DOHH2 (cell line): ENCODE measurements around the gene ARRB1.

Experiments used
- CTCF ChIP-seq: fragments of 200-600 bp; sonication (generic); IDR thresholded peaks from one replicate; pipeline ENCODE4 v1.5.1; 2014; ENCODE audit warnings: antibody characterized with exemption, mild to moderate bottlenecking, low read depth, low read length; ENCODE audit not compliant: poor library complexity, severe bottlenecking
- EZH2phosphoT487 ChIP-seq: fragments of 200-600 bp; sonication (generic); IDR thresholded peaks from 2 replicates; pipeline ENCODE4 v1.6.1; 2017; ENCODE audit warnings: borderline replicate concordance, mild to moderate bottlenecking, antibody characterized with exemption, low read length, moderate library complexity, mixed read lengths

DNA sequence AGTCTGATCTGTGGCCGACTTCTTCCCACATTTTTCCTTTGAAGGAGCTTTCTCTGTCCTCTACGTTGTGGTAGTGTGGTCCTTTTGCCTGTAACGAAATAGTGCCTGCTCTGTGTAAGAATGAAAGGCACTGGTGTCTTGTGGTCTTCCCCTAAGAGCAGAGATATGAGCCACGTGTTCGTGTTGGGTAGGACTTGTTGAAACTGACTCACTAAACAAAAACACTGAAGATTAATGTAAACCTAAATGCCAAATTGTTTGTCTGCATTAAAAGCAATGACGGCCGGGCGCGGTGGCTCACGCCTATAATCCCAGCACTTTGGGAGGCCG, 37.8 kb upstream of the ARRB1 start:
- TF ChIP-seq CTCF (no peak), EZH2phosphoT487 (no peak)
